Measurements from ENCODE around the gene MATCAP1.

The MATCAP1 gene

GRCh38 chr16:67155295-67156142 is 28.2 kb downstream of the MATCAP1 start:
- DNase-seq = peak; percentile 87

DNA sequence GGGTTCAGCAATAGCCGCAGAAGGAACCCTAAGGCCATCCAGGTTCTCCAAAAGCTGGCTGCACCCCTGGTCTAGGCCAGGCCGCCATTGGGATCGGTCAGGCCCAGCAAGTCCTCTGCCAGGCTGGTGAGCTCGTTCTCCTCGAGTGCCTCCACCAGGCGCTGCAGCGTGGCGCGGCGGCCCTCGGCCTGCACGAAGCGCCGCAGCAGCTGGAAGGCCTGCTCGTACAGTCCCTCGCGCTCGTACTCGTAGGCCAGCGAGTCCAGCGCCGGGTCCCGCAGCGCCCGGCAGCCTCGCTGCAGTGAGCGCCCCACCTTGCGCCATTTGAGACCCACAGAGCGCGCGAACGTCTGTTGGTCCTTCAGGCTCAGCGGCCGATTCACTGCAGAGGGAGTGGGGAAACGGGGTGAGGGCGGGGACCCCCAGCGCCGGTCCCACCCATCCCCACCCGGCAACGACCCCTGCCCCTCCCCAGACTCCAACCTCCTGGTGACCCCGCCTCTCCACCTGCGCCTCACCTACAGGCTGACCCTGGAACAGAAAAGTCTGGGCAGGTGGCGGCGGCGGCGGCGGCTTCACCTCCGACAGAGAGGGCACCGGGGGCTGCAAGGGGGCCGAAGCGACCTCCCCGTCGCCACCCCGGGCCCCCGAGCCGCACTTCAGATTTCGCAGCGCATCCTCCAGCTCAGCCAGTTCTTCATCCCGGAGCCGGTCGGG is 29.0 kb downstream of the MATCAP1 start:
- DNase-seq = no peak

DNA sequence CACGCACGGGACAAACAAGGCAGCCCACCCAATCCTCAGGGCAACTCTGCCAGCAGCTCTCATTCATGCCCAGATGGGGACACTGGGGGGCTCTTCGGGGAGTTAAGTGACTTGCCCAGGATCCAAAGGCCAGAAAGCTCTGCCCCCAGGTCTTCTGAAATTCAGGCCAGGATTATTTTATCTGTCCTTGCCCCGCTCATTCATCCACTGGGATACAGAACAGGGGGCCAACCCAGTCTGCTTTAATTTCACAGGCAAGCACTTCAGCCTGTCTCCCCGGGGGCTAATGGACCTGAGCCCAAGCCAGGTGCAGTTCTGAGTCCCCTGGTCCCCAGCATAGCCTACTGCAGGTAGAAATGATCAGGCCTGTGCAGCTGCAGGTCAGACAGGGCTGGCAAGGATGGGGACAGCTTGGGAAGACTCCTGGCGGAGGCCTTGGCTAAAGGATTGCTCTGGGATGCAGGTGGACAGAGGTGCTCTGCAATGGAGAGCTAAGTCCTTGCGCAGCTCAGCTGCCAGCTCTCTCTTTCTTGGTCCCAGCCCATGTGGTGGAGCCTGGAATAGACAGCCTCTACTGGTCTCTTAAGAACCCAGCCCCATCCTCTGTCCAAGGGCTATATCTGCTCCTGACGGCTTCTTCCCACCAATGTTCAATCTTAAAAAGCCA is 32.2 kb downstream of the MATCAP1 start:
- no peak for DNase-seq

DNA sequence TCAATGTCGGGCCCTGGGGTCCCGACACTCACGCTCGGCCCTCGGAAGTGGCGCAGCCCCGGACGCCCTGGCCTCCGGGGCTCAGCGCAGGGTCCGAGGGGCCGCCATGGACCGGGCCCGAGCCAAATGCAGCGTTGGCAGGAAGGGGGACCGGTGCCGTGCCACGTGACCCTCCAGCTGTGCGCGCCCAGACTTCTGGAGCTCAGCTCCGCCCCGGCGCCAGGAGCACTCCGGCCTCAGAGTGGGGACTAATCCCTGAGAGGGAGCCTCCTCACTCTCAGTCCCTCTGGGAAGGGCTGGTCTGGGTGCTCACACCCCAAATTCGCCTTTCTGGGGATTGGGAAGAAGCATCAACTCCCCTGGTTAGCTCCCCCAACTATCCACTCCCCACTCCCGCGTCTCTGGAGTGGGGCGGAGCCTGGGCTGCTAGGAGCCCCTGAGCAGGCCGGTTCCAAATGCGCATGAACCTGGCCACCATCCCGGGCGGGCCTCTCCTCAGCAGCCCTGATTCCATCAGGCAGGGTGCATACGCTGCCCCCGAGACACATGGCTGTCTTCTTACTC is 32.8 kb downstream of the MATCAP1 start, which contains the start of gene B3GNT9:
TSS of gene B3GNT9 (minus strand) at position 166 of the 564 bp plus-strand sequence. CDS start 513 bp downstream, outside the sequence.
- DNase-seq = peak; percentile 67

DNA sequence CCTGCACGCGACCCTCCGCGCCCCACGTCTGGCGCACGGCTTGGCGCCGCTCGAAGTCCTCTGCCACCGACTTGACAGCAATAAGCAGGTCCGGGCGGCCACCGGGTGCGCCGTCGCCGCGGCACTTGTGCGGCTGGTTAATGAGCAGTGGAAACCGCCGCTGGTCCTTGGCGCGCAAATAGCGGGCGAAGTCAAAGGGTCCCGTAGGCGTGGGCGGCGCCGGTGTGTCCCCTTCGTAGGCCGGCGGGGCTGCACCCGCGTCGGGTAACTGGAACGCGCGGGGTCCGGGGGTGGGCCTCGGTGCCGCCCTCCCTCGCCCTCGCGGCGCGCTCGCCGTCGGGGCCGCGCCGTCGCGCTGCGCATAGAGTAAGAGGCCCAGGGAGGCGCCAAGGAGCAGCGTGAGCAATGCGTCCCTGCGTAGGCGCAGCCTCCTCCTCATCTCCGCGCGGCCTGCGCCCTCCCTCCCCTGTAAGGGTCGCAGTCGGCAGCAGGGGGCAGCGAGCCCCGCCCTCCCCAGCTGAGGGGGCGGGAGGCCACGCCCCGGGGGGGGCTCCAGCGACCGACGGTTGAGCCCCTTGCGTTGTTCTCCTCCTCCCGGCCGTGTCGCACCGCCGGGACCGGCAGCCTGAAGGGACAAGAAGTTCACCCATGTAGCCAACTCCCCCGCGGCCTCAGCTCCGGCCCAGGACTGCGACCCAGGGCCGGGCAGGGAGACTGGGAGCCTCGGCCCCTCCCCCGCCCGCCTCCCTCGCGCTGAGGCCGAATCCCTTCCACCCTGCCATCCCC is 33.5 kb downstream of the MATCAP1 start:
- DNase-seq = peak; percentile 69

DNA sequence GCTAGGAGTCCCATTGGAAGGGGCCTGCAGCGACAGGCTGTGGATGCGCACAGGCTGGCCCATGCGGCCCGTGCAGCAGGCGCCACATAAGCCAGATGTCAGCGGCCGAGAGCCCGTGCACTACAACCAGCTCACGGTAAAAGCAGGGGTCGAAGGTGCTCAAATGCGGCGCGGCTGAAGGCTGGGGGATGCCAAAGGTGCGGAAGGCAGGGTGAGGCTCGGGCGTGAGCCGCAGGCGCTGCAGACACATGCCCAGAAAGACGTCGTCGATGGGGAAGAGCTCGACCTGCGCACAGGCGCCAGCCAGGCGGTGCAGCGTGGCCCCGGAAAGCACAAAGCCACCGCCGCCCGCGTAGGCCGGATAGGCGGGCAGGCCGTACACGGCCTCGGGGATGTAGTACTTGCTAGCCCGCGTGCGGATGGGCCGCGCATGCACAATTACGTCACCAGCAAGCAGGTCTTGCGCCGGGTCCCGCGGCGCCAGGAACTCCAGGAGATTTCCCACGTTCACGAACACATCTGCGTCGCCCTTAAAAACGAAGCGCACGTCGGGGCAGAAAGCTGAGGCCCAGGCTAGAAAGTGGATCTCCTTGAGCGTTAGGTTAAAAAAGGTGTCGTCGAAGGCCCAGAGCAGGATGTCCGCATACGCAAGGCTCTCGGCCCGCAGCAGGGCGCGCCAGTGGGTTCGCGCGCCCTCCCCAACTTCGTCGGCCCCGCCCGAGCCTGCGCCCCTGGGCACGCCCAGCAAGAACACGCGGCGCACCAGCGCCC is 34.3 kb downstream of the MATCAP1 start:
- no peak for DNase-seq

DNA sequence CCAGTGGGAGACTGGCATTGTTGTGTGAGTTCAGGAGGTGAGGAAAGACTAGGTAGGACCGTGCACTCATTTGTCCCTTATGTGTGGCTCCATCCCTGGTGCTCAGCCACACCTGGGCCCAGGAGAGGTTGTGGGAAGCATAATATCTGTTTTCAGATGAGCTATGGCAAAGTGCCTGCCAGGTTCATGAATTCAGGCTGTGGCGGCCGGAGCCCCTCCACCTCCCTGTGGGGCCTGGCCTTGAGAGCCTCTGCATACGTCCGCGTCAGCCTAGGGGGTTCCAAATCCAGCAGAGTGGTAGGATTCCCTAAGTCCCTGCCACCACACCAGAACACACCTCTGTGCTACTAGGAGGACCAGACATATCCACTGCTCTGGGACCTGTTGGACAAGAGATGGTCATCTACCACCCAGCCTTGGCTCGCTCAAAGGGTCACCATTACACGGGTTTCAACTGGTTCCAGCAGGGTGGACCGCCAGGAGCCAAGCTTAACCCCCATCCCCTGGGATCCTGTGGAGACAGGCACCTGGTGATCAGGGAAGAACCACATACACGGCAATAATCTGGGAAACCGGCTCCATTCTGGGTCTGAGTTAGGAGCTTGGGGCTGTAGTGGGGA is 35.0 kb downstream of the MATCAP1 start:
- no peak for DNase-seq

DNA sequence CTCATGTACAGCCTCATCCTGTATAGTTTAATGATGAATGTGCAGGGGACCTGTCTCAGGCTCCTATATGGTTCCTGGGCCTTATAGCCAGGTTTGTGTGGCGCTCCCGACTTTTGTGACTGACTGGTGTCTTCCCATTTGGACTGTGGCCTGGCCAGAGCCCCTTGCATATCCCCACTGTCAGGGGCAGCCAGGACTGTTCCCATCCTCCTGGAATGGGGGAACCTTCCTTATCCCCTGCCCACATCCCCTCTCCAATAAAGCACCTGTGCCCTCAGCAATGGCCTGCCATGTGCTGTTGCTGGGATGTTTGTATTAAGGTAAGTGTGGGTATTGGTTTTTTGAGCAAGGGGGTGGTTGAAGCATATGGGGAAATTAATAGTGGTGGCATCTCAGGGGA is 35.5 kb downstream of the MATCAP1 start:
- DNase-seq = no peak

- no peak for DNase-seq
Measured at GRCh38 chr16:67147437-67148140, 36.2 kb downstream of the MATCAP1 start.

DNA sequence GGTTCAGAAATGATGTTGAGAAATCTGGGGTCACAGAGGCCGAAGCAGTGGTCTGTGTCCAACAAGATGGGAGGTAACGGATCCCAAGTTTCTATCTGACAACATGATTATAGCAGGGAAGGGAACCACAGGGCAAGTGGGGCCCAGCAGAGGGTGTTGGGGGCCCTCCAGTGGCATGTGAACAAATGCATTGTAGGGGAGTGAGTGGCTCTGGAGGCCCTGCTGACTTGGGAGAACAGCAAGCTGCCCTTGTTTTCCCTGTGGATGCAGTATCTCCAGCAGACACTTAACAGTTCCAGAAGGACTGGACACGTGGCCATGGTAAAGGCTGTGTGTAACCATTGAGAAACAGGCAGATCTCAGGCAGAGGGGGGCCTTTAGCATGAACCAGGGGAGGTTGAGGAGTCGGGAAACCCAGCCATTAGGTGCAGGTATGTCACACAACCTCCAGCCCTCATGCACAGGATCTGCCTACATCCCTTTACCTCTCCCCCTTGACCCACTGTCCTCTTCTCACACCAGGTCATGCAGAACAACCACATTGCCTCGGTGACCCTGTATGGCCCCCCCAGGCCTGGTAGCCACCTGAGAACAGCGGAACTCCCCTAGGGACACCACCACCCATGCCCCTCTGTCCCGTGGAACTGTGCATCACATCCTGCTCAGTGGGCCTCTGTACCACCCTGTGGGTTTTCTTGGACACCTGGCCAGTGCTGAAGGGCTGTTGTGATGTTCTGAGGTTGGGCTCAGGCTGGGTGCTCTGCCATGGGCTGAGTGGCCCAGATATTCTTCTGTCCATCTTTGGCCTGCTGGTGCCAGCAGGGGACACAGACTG is 37.0 kb downstream of the MATCAP1 start:
- no peak for DNase-seq

DNA sequence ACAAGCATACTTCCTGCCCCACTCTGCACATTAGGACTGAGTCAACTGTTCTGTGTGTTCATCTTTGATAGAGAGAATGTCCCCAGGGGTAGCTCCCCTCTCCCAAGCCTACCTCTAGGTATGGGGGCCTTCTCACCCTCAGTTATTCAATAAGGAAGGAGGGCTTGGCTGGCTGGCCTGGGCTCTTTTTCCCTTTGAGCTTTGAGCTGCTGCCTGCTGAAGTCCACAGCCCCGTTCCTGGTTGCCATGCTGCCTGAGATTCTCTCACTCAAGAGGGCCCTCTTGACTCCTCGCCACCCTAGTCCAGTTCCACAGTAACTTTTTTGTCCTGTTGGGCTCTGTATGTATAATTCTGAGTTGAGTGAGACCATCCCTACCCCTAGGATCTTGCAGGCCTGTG is 38.0 kb downstream of the MATCAP1 start:
- DNase-seq = no peak

DNA sequence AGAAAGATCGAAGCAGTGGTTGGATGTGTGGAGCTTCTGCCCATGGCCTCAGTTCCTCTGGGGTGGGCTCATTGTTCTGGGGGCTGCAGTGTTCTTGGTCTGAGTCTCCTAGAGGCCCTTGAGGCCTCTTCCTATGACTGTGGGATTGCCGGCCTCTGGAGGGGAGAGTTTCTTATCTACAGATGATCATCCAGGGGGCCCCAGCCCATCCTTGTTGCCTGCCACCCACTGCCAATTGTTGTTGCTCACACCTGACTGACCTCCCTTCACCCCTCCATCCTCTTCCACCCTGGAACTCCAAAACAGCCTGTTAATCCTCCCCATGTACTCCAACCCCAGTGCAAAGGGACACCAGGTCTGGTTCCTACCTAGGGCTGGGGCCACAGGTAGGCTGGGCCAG is 38.8 kb downstream of the MATCAP1 start:
- no peak for DNase-seq

DNA sequence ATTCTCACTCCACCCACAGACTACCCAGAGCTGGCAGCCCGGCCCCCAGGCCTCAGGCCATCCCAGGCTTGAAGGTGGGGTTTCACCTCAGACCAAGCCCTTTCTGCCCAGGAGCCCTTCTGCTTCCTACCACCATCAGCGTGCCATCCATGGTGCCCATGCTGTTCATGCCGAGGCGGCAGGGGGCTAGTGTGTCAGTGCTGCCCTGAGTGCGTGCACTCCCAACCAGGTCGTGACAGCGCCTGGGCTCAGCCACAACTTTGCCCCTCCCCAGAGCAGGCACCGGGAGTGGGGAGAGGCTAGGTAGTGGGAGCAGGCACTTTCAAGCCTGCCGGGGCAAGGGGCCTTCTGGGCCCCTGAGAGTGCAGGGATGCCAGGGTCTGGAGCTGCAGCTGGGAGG is 41.4 kb downstream of the MATCAP1 start:
- no peak for DNase-seq

- DNase-seq = no peak
Measured at GRCh38 chr16:67141391-67141790, 42.4 kb downstream of the MATCAP1 start.

- no peak for DNase-seq
Measured at GRCh38 chr16:67137605-67138004, 46.2 kb downstream of the MATCAP1 start.

GRCh38 chr16:67129422-67129821 is 54.3 kb downstream of the MATCAP1 start:
- no peak for DNase-seq

DNA sequence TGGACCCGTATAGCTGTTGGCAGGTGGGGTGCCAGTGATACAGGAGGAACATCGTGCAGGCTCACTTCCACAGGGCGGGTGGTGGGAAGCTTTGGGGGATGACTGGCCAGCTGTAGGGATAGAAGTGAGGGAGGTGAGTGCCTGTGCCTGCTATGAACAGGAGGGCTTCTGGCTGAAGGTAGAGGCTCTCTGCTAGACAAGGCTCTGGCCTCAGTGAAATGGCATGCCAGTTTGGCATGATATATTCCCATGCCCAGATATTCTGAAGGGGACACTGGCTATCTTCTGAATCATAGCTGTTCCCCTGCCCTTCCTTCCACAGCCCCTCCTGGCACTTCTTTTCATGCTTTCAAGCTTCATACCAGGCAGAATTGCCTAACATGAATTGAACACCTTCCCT is 54.9 kb downstream of the MATCAP1 start:
- DNase-seq = no peak

GRCh38 chr16:67128417-67128816 is 55.3 kb downstream of the MATCAP1 start:
- DNase-seq = no peak
